Measurements from ENCODE around the gene WFIKKN2.

Gene WFIKKN2

DNA sequence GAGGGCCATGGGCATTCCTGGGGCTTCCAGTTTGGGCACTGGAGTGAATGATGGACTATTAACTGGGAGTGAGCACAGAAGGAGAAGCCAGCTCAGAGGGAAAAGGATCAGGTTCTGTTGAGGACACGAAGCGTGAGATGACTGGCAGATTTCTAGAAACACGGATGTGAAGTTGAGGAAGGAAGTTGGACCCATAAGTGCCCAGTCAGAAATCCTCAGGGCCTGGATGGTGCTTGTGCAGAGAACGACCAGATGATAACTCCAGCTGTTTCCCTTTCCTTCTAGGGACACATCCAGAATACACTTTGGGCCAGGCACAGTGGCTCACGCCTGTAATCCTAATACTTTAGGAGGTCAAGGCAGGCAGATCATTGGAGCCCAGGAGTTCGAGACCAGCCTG lies 44.8 kb upstream of the WFIKKN2 start:
- no peaks in the 10 kb centered on the region for H3K79me2 ChIP-seq (ENCODE audit: insufficient read depth, low read length)
- 0 out of 2 replicates have a peak, but pooled peaks cover 3% of the 10 kb centered on the region for H3K27me3 ChIP-seq (ENCODE audit: insufficient read depth, low read length)
- no peaks in the 10 kb centered on the region for H4K20me1 ChIP-seq (ENCODE audit: insufficient read depth, low read length)
- H3K9me2 ChIP-seq (ENCODE audit: low read depth, low read length): no peaks in the 10 kb centered on the region
- no peak overlapping the region for H3K4me2 ChIP-seq (ENCODE audit: low read length)
- H2AFZ ChIP-seq (ENCODE audit: low read length): no peak overlapping the region
- H3K9me3 ChIP-seq (ENCODE audit: low read length): no peaks in the 10 kb centered on the region
- no peak overlapping the region for H3K27ac ChIP-seq (ENCODE audit: low read depth, low read length, poor library complexity, severe bottlenecking)
- H3K4me3 ChIP-seq (ENCODE audit: low read depth, low read length, poor library complexity, severe bottlenecking): no peak overlapping the region
- no peaks in the 10 kb centered on the region for H3F3A ChIP-seq (ENCODE audit: insufficient read depth, low read length)
- no peak overlapping the region for H3K9ac ChIP-seq (ENCODE audit: low read length)
- H3K36me3 ChIP-seq (ENCODE audit: insufficient read depth, low read length): no peaks in the 10 kb centered on the region
- TF ChIP-seq, protein P1, sequence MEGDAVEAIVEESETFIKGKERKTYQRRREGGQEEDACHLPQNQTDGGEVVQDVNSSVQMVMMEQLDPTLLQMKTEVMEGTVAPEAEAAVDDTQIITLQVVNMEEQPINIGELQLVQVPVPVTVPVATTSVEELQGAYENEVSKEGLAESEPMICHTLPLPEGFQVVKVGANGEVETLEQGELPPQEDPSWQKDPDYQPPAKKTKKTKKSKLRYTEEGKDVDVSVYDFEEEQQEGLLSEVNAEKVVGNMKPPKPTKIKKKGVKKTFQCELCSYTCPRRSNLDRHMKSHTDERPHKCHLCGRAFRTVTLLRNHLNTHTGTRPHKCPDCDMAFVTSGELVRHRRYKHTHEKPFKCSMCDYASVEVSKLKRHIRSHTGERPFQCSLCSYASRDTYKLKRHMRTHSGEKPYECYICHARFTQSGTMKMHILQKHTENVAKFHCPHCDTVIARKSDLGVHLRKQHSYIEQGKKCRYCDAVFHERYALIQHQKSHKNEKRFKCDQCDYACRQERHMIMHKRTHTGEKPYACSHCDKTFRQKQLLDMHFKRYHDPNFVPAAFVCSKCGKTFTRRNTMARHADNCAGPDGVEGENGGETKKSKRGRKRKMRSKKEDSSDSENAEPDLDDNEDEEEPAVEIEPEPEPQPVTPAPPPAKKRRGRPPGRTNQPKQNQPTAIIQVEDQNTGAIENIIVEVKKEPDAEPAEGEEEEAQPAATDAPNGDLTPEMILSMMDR (IDR thresholded peaks at IDR 0.05; ENCODE audit: low read length): no peak
- no peak for TF ChIP-seq EZH2 (IDR thresholded peaks at IDR 0.05; ENCODE audit: borderline replicate concordance, low read length)
- no peaks in the 10 kb centered on the region for H3K4me1 ChIP-seq (ENCODE audit: insufficient read depth, low read length, severe bottlenecking)

DNA sequence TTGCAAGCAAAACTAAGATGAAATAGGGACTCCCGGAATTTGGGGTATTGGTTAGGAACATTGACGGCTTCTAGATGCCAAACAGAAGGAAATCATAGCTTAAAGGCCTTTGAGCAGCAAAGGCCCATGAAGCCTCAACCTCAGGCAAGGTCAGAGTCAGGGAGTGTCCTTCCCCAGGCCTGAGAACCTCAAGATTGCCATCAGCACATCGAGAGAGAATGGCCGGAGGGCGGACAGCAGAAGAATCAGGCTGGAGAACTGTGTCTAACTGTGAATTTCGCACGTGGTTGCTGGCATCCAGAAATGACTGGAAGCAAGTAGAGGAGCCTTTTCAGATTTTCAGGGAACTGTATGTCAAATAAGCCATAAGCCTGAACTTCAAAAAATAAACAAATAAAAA lies 43.3 kb upstream of the WFIKKN2 start:
- no peaks in the 10 kb centered on the region for H3F3A ChIP-seq (ENCODE audit: insufficient read depth, low read length)
- no peaks in the 10 kb centered on the region for H4K20me1 ChIP-seq (ENCODE audit: insufficient read depth, low read length)
- no peak overlapping the region for H2AFZ ChIP-seq (ENCODE audit: low read length)
- no peaks in the 10 kb centered on the region for H3K9me3 ChIP-seq (ENCODE audit: low read length)
- H3K27ac ChIP-seq (ENCODE audit: low read depth, low read length, poor library complexity, severe bottlenecking): no peak overlapping the region
- 0 out of 2 replicates have a peak, but pooled peaks cover 3% of the 10 kb centered on the region for H3K27me3 ChIP-seq (ENCODE audit: insufficient read depth, low read length)
- no peaks in the 10 kb centered on the region for H3K4me1 ChIP-seq (ENCODE audit: insufficient read depth, low read length, severe bottlenecking)
- no peak overlapping the region for H3K4me2 ChIP-seq (ENCODE audit: low read length)
- no peak overlapping the region for H3K4me3 ChIP-seq (ENCODE audit: low read depth, low read length, poor library complexity, severe bottlenecking)
- no peaks in the 10 kb centered on the region for H3K36me3 ChIP-seq (ENCODE audit: insufficient read depth, low read length)
- no peaks in the 10 kb centered on the region for H3K79me2 ChIP-seq (ENCODE audit: insufficient read depth, low read length)
- TF ChIP-seq, protein P1 (IDR thresholded peaks at IDR 0.05; ENCODE audit: low read length): no peak
- no peak for TF ChIP-seq EZH2 (IDR thresholded peaks at IDR 0.05; ENCODE audit: borderline replicate concordance, low read length)
- no peaks in the 10 kb centered on the region for H3K9me2 ChIP-seq (ENCODE audit: low read depth, low read length)
- no peak overlapping the region for H3K9ac ChIP-seq (ENCODE audit: low read length)

DNA sequence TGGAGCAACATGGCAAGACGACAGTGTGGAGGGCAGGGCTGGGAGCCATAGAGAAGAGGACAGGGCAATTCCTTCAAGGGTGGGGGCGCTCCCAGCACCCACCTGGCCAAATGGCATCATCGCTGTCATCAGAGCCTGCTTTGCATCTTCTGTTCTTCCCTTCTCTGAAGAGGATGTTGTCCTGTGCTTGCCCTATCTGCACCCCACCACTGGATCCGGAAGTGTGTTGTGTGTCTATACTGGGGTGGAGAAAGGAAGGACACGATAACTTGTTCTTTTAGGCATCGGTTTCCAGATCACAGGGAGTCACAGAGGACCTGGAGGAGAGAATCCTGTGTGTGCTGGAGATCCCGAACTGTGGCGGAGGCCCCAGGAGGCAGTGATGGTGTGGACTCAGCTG lies 42.4 kb upstream of the WFIKKN2 start:
- Histone ChIP-seq H3K4me2 (ENCODE audit: low read length) (no peak overlapping the region), H3K4me1 (ENCODE audit: insufficient read depth, low read length, severe bottlenecking) (no peaks in the 10 kb centered on the region), H3K9me3 (ENCODE audit: low read length) (no peaks in the 10 kb centered on the region), H3K9me2 (ENCODE audit: low read depth, low read length) (no peaks in the 10 kb centered on the region), H4K20me1 (ENCODE audit: insufficient read depth, low read length) (no peaks in the 10 kb centered on the region), H2AFZ (ENCODE audit: low read length) (no peak overlapping the region), H3K4me3 (ENCODE audit: low read depth, low read length, poor library complexity, severe bottlenecking) (no peak overlapping the region), H3F3A (ENCODE audit: insufficient read depth, low read length) (no peaks in the 10 kb centered on the region), H3K36me3 (ENCODE audit: insufficient read depth, low read length) (no peaks in the 10 kb centered on the region), H3K9ac (ENCODE audit: low read length) (no peak overlapping the region), H3K79me2 (ENCODE audit: insufficient read depth, low read length) (no peaks in the 10 kb centered on the region), H3K27ac (ENCODE audit: low read depth, low read length, poor library complexity, severe bottlenecking) (no peak overlapping the region), H3K27me3 (ENCODE audit: insufficient read depth, low read length) (0 out of 2 replicates have a peak, but pooled peaks cover 3% of the 10 kb centered on the region)
- no peak for TF ChIP-seq EZH2 (IDR thresholded peaks at IDR 0.05; ENCODE audit: borderline replicate concordance, low read length)
- TF ChIP-seq, protein P1 (IDR thresholded peaks at IDR 0.05; ENCODE audit: low read length): no peak

All from OCI-LY1 (cell line).